Vagina (tissue), 2 donors: Measurements from ENCODE around the gene SLC38A5. TPM values are rescaled to one million over a fixed set of nuclear protein-coding genes. Genes with fewer than 3 reads are reported as not detected.

Experiments
- DNase-seq, 2 donors: peaks; one replicate each; pipeline ENCODE4 v3.0.0-alpha.2; 2017; ENCODE audit errors: extremely low spot score in 2 of 2
- H3K27ac ChIP-seq: fragments of 200-600 bp; sonication (generic); one replicate; pipeline ENCODE4 v1.5.1; 2019
- H3K27me3 ChIP-seq: fragments of 200-600 bp; sonication (generic); one replicate; pipeline ENCODE4 v1.5.1; 2019
- H3K36me3 ChIP-seq, 2 donors: fragments of 200-600 bp; sonication (generic); one replicate each; pipeline ENCODE4 v1.5.1; 2017 to 2019
- H3K4me1 ChIP-seq: fragments of 200-600 bp; sonication (generic); one replicate; pipeline ENCODE4 v1.5.1; 2019
- H3K4me3 ChIP-seq, 2 donors: fragments of 200-600 bp; sonication (generic); 1 replicate in 1 of 2; 2 replicates in 1 of 2; pipeline ENCODE4 v1.5.1; 2016 to 2019
- H3K9me3 ChIP-seq: fragments of 200-600 bp; sonication (generic); one replicate; pipeline ENCODE4 v1.5.1; 2019
- CTCF ChIP-seq, 3 experiments: fragments of 450-650 bp in 2 of 3; fragments of 200-600 bp in 1 of 3; sonication (generic) in 1 of 3; IDR thresholded peaks; one replicate each; pipeline ENCODE4 v1.5.1; 2017 to 2019; ENCODE audit warnings: antibody characterized with exemption in 3 of 3, mild to moderate bottlenecking in 2 of 3, moderate library complexity in 2 of 3
- POLR2A ChIP-seq, 2 donors: fragments of 450-650 bp; IDR thresholded peaks; one replicate each; pipeline ENCODE4 v1.6.1; 2017; ENCODE audit warnings: antibody characterized with exemption in 2 of 2, mild to moderate bottlenecking in 2 of 2, moderate library complexity in 2 of 2
- POLR2AphosphoS5 ChIP-seq, 2 donors: sonication (generic); formaldehyde crosslinking; IDR thresholded peaks; one replicate each; pipeline ENCODE4 v1.9.0; 2017; ENCODE audit warnings: antibody characterized with exemption in 2 of 2, mild to moderate bottlenecking in 2 of 2, low read depth in 1 of 2; ENCODE audit not compliant: insufficient read depth in 1 of 2
- intact Hi-C: fragments of 100-400 bp; cut with DNase I; formaldehyde crosslinking; loops from one replicate; pipeline ENCODE4 v1.15.1; 2023
- total RNA-seq: library from RNA; depleted of rRNA; stranded (reverse); fragments of >200 nt; gene quantifications from one replicate; pipeline ENCODE4 v1.2.3, GENCODE V29; 2016

The SLC38A5 gene
- total RNA-seq, 1 donor from 2014 or later: 15.5 TPM

- no peak for TF ChIP-seq CTCF (IDR thresholded peaks at IDR 0.05)
- no peak for TF ChIP-seq POLR2AphosphoS5 (IDR thresholded peaks at IDR 0.05; ENCODE audit: insufficient read depth in 1 of 2, low read depth in 1 of 2)
- TF ChIP-seq POLR2A (IDR thresholded peaks at IDR 0.05): no peak
- H3K4me3 ChIP-seq: no peak overlapping the region
- no peaks in the 10 kb centered on the region for H3K4me1 ChIP-seq
- H3K9me3 ChIP-seq: no peaks in the 10 kb centered on the region
- no peaks in the 10 kb centered on the region for H3K36me3 ChIP-seq
- DNase-seq: no peak
- no peaks in the 10 kb centered on the region for H3K27me3 ChIP-seq
- H3K27ac ChIP-seq: no peak overlapping the region
- intact Hi-C loops: no loop called here
Observed at GRCh38 chrX:48492293-48492910, 22.3 kb upstream of the SLC38A5 start.

- intact Hi-C loops: no loop called here
- TF ChIP-seq POLR2A (IDR thresholded peaks at IDR 0.05): no peak
- no peak for TF ChIP-seq POLR2AphosphoS5 (IDR thresholded peaks at IDR 0.05; ENCODE audit: insufficient read depth in 1 of 2, low read depth in 1 of 2)
- no peak for TF ChIP-seq CTCF (IDR thresholded peaks at IDR 0.05)
- Histone ChIP-seq H3K27ac (no peak overlapping the region), H3K9me3 (no peaks in the 10 kb centered on the region), H3K4me1 (no peaks in the 10 kb centered on the region), H3K4me3 (no peak overlapping the region), H3K27me3 (no peaks in the 10 kb centered on the region), H3K36me3 (no peaks in the 10 kb centered on the region)
- no peak for DNase-seq
Observed at GRCh38 chrX:48491809-48492208, 21.7 kb upstream of the SLC38A5 start.

GRCh38 chrX:48490661-48491060, 20.6 kb upstream of the SLC38A5 start:
- H3K4me1 ChIP-seq: no peaks in the 10 kb centered on the region
- no peaks in the 10 kb centered on the region for H3K36me3 ChIP-seq
- no peaks in the 10 kb centered on the region for H3K27me3 ChIP-seq
- no peaks in the 10 kb centered on the region for H3K9me3 ChIP-seq
- TF ChIP-seq POLR2AphosphoS5 (IDR thresholded peaks at IDR 0.05; ENCODE audit: insufficient read depth in 1 of 2, low read depth in 1 of 2) (no peak), CTCF (IDR thresholded peaks at IDR 0.05) (no peak)
- no peak for DNase-seq
- H3K4me3 ChIP-seq: no peak overlapping the region
- intact Hi-C loops: no loop called here
- H3K27ac ChIP-seq: no peak overlapping the region

GRCh38 chrX:48489892-48490291, 19.8 kb upstream of the SLC38A5 start:
- no peaks in the 10 kb centered on the region for H3K36me3 ChIP-seq
- TF ChIP-seq POLR2A (IDR thresholded peaks at IDR 0.05) (no peak), CTCF (IDR thresholded peaks at IDR 0.05) (no peak), POLR2AphosphoS5 (IDR thresholded peaks at IDR 0.05; ENCODE audit: insufficient read depth in 1 of 2, low read depth in 1 of 2) (no peak)
- intact Hi-C loops: no loop called here
- H3K4me1 ChIP-seq: no peaks in the 10 kb centered on the region
- no peaks in the 10 kb centered on the region for H3K9me3 ChIP-seq
- no peaks in the 10 kb centered on the region for H3K27me3 ChIP-seq
- DNase-seq: no peak
- no peak overlapping the region for H3K4me3 ChIP-seq
- no peak overlapping the region for H3K27ac ChIP-seq

GRCh38 chrX:48489296-48489695, 19.2 kb upstream of the SLC38A5 start:
- no peaks in the 10 kb centered on the region for H3K9me3 ChIP-seq
- H3K36me3 ChIP-seq: no peaks in the 10 kb centered on the region
- no peaks in the 10 kb centered on the region for H3K4me1 ChIP-seq
- H3K27me3 ChIP-seq: no peaks in the 10 kb centered on the region
- TF ChIP-seq POLR2AphosphoS5 (IDR thresholded peaks at IDR 0.05; ENCODE audit: insufficient read depth in 1 of 2, low read depth in 1 of 2) (no peak), CTCF (IDR thresholded peaks at IDR 0.05) (no peak), POLR2A (IDR thresholded peaks at IDR 0.05) (no peak)
- DNase-seq: no peak
- no peak overlapping the region for H3K4me3 ChIP-seq
- H3K27ac ChIP-seq: no peak overlapping the region
- intact Hi-C loops: no loop called here
